ENCODE results near the gene CLMN. TPM values are rescaled to one million over a fixed set of nuclear protein-coding genes. Genes with fewer than 3 reads are reported as not detected.

Gene CLMN
- polyA plus RNA-seq, 1 donor from 2014 or later = 0.57 TPM

DNA sequence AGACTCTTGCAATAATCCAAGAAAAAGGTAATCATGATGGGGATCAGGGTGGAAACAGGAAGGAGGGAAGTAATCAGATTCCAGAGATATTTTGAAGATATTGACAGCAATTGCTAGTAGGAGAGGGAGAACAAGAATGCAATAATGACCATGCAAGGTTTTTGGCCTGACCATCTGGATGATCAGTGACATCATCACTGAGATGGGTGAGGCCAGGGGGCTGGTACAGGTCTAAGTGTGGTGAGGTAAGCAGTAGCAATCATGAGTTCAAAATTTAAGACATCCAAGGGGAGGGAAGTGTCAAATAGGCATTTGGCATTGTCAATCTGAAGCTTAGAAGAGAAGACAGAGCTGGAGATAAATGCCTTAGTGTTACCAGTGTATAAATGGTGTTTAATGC is 24.8 kb upstream of the CLMN start:
- no peak overlapping the region for H2AFZ ChIP-seq (ENCODE audit: low read depth, low read length)
- no peak overlapping the region for H3K4me3 ChIP-seq (ENCODE audit: low read length)
- no peaks in the 10 kb centered on the region for H3K36me3 ChIP-seq (ENCODE audit: insufficient read depth, low read length)
- no peak overlapping the region for H3K4me2 ChIP-seq (ENCODE audit: low read length)
- H3K79me2 ChIP-seq (replicated peaks; ENCODE audit: insufficient read depth, low read length) = no peaks in the 10 kb centered on the region
- TF ChIP-seq, protein P1, sequence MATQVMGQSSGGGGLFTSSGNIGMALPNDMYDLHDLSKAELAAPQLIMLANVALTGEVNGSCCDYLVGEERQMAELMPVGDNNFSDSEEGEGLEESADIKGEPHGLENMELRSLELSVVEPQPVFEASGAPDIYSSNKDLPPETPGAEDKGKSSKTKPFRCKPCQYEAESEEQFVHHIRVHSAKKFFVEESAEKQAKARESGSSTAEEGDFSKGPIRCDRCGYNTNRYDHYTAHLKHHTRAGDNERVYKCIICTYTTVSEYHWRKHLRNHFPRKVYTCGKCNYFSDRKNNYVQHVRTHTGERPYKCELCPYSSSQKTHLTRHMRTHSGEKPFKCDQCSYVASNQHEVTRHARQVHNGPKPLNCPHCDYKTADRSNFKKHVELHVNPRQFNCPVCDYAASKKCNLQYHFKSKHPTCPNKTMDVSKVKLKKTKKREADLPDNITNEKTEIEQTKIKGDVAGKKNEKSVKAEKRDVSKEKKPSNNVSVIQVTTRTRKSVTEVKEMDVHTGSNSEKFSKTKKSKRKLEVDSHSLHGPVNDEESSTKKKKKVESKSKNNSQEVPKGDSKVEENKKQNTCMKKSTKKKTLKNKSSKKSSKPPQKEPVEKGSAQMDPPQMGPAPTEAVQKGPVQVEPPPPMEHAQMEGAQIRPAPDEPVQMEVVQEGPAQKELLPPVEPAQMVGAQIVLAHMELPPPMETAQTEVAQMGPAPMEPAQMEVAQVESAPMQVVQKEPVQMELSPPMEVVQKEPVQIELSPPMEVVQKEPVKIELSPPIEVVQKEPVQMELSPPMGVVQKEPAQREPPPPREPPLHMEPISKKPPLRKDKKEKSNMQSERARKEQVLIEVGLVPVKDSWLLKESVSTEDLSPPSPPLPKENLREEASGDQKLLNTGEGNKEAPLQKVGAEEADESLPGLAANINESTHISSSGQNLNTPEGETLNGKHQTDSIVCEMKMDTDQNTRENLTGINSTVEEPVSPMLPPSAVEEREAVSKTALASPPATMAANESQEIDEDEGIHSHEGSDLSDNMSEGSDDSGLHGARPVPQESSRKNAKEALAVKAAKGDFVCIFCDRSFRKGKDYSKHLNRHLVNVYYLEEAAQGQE (IDR thresholded peaks at IDR 0.05; ENCODE audit: borderline replicate concordance) = no peak
- TF ChIP-seq EZH2 (IDR thresholded peaks at IDR 0.05; ENCODE audit: borderline replicate concordance, insufficient read depth, low read length, poor library complexity, severe bottlenecking) (no peak), MXI1 (conservative IDR thresholded peaks at IDR 0.05; ENCODE audit: poor library complexity, severe bottlenecking) (no peak), SMC3 (conservative IDR thresholded peaks at IDR 0.05; ENCODE audit: poor library complexity) (no peak), POLR2AphosphoS5 (IDR thresholded peaks at IDR 0.05) (no peak), RAD21 (conservative IDR thresholded peaks at IDR 0.05) (no peak), TAF1 (IDR thresholded peaks at IDR 0.05; ENCODE audit: low read depth) (no peak)
- TF ChIP-seq, protein P2, sequence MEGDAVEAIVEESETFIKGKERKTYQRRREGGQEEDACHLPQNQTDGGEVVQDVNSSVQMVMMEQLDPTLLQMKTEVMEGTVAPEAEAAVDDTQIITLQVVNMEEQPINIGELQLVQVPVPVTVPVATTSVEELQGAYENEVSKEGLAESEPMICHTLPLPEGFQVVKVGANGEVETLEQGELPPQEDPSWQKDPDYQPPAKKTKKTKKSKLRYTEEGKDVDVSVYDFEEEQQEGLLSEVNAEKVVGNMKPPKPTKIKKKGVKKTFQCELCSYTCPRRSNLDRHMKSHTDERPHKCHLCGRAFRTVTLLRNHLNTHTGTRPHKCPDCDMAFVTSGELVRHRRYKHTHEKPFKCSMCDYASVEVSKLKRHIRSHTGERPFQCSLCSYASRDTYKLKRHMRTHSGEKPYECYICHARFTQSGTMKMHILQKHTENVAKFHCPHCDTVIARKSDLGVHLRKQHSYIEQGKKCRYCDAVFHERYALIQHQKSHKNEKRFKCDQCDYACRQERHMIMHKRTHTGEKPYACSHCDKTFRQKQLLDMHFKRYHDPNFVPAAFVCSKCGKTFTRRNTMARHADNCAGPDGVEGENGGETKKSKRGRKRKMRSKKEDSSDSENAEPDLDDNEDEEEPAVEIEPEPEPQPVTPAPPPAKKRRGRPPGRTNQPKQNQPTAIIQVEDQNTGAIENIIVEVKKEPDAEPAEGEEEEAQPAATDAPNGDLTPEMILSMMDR (IDR thresholded peaks at IDR 0.05; ENCODE audit: poor library complexity, severe bottlenecking) = no peak
- no peaks in the 10 kb centered on the region for H3K27me3 ChIP-seq (ENCODE audit: insufficient read depth, low read depth, low read length)
- H3K9me2 ChIP-seq (ENCODE audit: insufficient read depth, low read length) = no peaks in the 10 kb centered on the region
- no peaks in the 10 kb centered on the region for H4K20me1 ChIP-seq (ENCODE audit: insufficient read depth)
- no peak overlapping the region for H3K9ac ChIP-seq (ENCODE audit: low read length)
- H3F3A ChIP-seq (ENCODE audit: insufficient read depth, low read length, poor library complexity, severe bottlenecking) = no peaks in the 10 kb centered on the region
- no peak overlapping the region for H3K27ac ChIP-seq (ENCODE audit: low read length)
- no peaks in the 10 kb centered on the region for H3K9me3 ChIP-seq (ENCODE audit: low read length)

- Histone ChIP-seq H2AFZ (ENCODE audit: low read depth, low read length) (no peak overlapping the region), H3K79me2 (replicated peaks; ENCODE audit: insufficient read depth, low read length) (no peaks in the 10 kb centered on the region), H3F3A (ENCODE audit: insufficient read depth, low read length, poor library complexity, severe bottlenecking) (no peaks in the 10 kb centered on the region), H3K4me3 (ENCODE audit: low read length) (no peak overlapping the region), H3K36me3 (ENCODE audit: insufficient read depth, low read length) (no peaks in the 10 kb centered on the region), H3K9me3 (ENCODE audit: low read length) (no peaks in the 10 kb centered on the region), H3K4me2 (ENCODE audit: low read length) (no peak overlapping the region), H3K9ac (ENCODE audit: low read length) (no peak overlapping the region), H3K27me3 (ENCODE audit: insufficient read depth, low read depth, low read length) (no peaks in the 10 kb centered on the region), H4K20me1 (ENCODE audit: insufficient read depth) (no peaks in the 10 kb centered on the region), H3K9me2 (ENCODE audit: insufficient read depth, low read length) (no peaks in the 10 kb centered on the region), H3K27ac (ENCODE audit: low read length) (no peak overlapping the region)
- TF ChIP-seq, protein P1 (IDR thresholded peaks at IDR 0.05; ENCODE audit: borderline replicate concordance) = no peak
Observed at GRCh38 chr14:95341564-95341963, 21.9 kb upstream of the CLMN start.

Measured in neural cell (in vitro differentiated cells).